Measurements from ENCODE around the gene TFIP11.
"Not testable (repeated sequence)": the region's sequence is repeated elsewhere in the genome, so short reads cannot be mapped to it uniquely, and the experiment has no call there.

The TFIP11 gene

DNA sequence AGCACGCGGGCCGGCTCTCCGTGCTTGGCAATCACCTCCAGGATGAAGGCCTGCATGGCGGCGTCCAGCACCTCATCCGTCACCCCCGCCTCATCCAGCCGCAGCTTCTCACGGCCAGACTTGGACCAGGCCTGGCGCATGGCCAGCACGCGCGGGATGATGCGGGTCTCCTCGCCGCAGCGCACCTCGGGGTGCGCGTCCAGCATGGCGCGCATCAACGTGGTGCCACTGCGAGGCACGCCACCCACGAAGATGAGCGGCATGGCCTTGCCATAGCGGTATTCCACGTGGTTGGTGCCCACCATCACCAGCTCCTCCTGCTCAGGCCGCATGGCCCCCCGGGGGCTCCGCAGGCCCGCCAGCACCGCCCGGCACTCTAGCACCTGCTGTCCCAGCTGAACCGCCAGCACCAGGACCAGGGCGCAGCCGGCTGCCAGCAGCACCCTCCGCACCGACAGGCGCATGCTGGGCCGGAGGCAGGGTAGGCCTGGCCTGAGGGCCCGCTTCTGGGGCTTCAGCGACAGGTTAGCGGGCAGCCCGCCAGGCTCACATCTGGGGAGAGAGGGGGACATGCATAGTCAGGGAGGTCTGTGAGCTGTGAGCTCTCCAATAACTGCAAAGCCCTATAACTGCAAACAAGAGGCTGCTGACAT lies 29.0 kb upstream of the TFIP11 start:
- no peak for DNase-seq (ENCODE audit: low read depth)

GRCh38 chr22:26540119-26540518 lies 27.8 kb upstream of the TFIP11 start:
- DNase-seq (ENCODE audit: low read depth) = no peak

- no peak for DNase-seq (ENCODE audit: low read depth)
These were observed 24.5 kb upstream of the TFIP11 start for GRCh38 chr22:26536762-26537134.

DNA sequence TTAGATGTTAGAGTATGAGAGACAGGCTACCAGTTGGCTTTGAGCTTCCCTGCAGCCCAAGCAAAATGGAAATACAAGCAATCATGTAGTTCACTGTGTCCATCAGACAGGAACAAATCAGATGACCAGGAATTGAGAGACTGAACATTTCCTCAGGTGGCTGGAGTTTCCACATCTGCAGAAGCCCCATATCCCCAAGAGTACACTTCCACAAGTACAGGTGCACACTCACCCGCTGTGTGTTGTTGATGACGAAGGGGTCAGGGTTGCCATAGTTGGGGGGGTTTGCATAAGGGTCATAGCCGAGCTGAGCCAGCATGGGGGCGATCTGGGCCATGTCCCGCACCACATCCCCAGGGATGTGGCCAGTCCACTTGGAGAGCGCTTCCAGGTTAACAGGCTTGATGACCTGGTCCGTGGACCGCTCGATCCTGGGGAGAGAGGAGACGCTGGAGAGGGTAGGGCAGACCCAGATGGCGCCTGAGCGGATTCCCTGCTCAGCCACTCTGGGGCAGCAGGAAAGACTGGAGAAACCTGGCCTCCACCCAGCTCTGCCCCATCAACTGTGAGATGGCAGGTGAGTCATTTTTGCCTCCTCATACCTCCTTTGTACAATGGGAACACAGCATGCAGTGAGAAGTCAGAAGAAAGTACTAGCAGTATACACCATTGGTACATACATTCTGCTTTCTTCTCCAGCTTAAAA lies 23.9 kb upstream of the TFIP11 start:
- DNase-seq (ENCODE audit: low read depth) = no peak

- no peak for DNase-seq (ENCODE audit: low read depth)
These were observed 23.3 kb upstream of the TFIP11 start for GRCh38 chr22:26535603-26535908.

GRCh38 chr22:26534874-26535602 lies 22.8 kb upstream of the TFIP11 start:
- no peak for DNase-seq (ENCODE audit: low read depth)

DNA sequence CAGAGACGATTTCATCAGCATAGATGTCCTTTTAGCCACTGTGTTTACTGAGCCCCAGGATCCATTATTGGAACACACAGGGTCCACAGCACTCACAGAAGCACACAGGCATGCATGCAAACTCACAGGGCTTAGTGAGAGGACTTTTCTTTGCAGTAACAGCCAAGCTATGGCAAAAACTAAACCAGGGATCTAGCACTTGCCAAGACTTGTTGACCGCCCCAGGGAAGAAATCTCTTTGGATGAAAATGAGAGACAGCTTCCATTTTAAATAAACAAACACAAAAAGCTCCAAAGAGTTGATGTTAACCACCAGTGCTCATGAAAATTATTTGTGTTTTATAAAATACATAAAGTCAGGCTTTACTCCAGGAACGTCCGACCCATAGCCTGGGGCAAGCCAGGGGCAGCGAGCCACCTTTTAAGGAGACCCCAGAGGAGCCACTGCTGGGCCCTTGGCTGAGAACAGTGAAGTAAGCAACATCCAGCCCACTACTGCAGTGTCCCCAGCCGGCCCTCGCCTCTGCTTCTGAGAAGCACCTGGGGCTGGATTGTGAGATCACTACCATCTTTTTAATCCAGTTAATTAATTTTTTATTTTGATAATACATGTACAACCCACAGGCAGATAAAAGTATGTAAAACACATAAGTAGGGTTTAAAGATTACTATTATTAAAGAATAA lies 22.0 kb upstream of the TFIP11 start:
- no peak for DNase-seq (ENCODE audit: low read depth)

- DNase-seq (ENCODE audit: low read depth) = no peak
These were observed 17.1 kb upstream of the TFIP11 start for GRCh38 chr22:26529345-26529744.

DNA sequence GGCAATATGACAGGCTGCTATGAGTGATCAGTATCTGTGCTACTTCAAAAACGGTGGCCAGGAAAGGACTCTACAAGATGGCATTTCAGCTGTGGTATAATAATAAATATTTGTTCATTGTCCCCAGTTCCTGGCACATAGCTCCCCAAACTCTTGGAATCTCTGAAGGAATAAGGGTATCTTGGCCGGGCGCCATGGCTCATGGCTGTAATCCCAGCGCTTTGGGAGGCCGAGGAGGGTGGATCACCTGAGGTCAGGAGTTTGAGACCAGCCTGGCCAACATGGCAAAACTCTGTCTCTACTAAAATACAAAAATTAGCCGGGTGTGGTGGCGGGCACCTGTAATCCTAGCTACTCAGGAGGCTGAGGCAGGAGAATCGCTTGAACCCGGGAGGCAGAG lies 16.2 kb upstream of the TFIP11 start:
- DNase-seq (ENCODE audit: low read depth) = not testable (repeated sequence)

GRCh38 chr22:26527574-26528465 lies 15.5 kb upstream of the TFIP11 start:
- no peak for DNase-seq (ENCODE audit: low read depth)

- DNase-seq (ENCODE audit: low read depth) = no peak
These were observed 14.9 kb upstream of the TFIP11 start for GRCh38 chr22:26527167-26527566.

DNA sequence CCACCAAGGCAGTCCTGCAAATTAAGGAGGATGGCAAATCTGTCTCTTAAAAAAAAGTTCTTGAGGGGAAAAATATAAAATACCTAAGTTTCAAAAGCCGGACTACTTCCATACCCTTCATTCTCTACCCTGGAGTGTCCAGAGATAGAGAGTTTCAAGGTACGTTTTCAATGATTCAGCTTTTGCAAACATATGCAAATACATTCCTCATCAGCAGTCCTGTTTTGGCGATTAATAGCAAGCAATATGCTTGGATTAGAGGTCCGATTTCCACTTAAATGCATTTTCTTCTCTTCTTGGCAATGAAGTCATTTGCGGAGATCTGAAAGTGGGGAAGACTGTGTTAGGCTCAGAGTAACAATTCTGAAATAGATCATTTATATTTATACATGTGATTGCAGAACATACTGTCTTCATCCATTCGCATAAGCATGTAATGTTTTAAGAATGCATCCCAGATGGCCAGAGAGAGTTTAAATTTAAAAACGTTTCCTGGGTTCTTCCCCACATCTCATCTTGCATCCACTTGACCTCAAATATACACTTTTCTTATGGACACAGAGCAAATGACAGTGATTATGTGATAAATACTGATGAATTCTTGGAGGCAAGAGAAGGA lies 13.8 kb upstream of the TFIP11 start:
- DNase-seq (ENCODE audit: low read depth) = no peak

DNA sequence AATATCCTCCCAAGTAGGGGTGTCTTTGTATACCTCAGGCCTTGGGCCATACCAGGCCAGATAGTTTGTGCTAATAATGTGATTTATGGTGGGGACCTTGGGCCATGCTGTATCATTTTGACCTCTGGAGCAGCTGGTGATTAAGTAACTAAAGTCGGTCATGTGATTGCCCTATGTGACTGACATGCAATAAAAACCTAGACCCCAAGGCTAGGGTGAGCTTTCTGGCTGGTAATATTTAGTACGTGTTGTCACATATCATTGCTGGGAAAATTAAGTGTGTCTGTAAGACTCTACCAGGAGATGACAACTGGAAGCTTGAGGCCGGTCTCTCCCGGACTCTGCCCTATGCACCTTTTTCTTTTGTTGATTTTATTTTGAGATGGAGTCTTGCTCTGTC lies 12.6 kb upstream of the TFIP11 start:
- no peak for DNase-seq (ENCODE audit: low read depth)

DNA sequence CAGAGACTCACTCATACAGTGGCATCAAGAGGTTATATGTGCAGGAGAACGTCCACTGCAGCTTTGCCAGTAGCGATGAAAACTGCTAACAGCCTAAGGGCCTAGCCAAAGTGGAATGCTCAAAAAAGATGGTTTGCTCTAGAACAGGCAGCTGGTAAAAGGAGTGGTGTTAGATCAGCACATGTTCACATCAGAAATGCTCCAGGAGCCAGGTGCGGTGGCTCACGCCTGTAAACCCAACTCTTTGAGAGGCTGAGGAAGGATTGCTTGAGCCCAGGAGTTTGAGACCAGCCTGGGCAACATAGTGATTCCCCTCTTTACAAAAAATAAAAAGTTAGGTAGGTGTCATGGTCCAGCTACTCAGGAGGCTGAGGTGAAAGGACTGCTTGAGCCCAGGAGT lies 10.3 kb upstream of the TFIP11 start:
- no peak for DNase-seq (ENCODE audit: low read depth)

DNA sequence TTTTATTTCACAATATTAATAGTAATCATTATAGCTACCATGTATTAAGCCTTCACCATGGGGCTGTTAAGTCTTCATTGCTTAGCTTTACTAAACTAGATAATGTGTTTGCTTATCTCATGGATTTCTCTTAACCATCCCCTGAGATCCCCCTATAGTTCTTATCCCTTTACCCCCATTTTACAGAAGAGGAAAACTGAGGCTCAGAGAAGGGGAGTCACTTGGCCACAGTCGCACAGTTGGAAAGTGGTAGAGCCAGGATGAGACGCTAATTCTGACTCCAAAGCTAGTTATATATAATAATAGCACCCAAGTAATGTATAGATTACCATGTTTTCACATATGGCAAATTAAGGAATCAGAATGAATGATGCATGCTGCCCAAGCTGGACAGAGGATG lies 9.7 kb upstream of the TFIP11 start:
- no peak for DNase-seq (ENCODE audit: low read depth)

GRCh38 chr22:26517429-26517828 lies 5.2 kb upstream of the TFIP11 start:
- no peak for DNase-seq (ENCODE audit: low read depth)

GRCh38 chr22:26516503-26516902 lies 4.2 kb upstream of the TFIP11 start:
- no peak for DNase-seq (ENCODE audit: low read depth)

GRCh38 chr22:26515931-26516330 lies 3.7 kb upstream of the TFIP11 start:
- DNase-seq (ENCODE audit: low read depth) = no peak

DNA sequence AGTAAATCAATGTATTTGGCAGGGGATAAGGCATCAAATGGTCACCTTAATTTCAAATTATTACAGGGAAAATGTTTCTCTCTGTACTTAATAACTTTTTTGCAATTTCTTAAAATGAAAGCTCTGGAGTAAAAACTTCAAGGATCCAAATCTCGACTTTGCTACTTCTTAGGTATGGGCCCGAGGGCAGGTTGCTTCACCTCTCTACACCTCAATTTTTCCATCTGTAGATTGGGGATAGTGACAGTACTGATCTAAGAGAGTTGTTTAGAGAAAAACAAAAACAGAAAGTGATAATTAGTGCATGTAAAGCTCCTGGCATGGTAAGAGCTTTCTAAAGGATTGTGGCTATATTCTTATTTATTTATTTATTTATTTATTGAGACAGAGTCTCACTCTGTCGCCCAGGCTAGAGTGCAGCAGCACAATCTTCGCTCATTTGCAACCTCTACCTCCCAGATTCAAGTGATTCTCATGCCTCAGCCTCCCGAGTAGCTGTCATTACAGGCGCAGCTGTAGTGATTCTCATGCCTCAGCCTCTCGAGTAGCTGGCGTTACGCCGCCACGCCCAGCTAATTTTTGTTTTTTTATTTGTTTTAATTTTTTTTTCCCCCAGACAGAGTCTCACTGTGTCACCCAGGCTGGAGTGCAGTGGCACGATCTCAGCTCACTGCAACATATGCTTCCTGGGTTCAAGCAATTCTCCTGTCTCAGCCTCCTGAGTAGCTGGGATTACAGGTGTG lies 2.3 kb upstream of the TFIP11 start:
- DNase-seq (ENCODE audit: low read depth) = no peak

GRCh38 chr22:26513838-26514237 lies 1.6 kb upstream of the TFIP11 start:
- no peak for DNase-seq (ENCODE audit: low read depth)

- DNase-seq (ENCODE audit: low read depth) = no peak
These were observed 4.1 kb downstream of the TFIP11 start for GRCh38 chr22:26508148-26508547.
